ENCODE results near the gene DAZAP1. TPM values are rescaled to one million over a fixed set of nuclear protein-coding genes. Genes with fewer than 3 reads are reported as not detected.
A peak's percentile ranks its signal among the peaks of the same experiment; 100 is the strongest.

The DAZAP1 gene
- total RNA-seq, 2 donors from 2014 or later, result 32.6 to 47.5 TPM

GRCh38 chr19:1461862-1462261 is 54.5 kb downstream of the DAZAP1 start:
- no peak overlapping the region for H3K27ac ChIP-seq
- TF ChIP-seq CTCF (IDR thresholded peaks at IDR 0.05), result no peak
- H3K27me3 ChIP-seq, result peaks cover 6 to 12% of the 10 kb centered on the region in 2 donors
- H3K9me3 ChIP-seq, result no peaks in the 10 kb centered on the region
- peaks cover 0 to 20% of the 10 kb centered on the region in 2 donors for H3K4me1 ChIP-seq
- no peak overlapping the region for H3K4me3 ChIP-seq
- no peak for DNase-seq (ENCODE audit: low spot score)
- H3K36me3 ChIP-seq, result no peaks in the 10 kb centered on the region

GRCh38 chr19:1465191-1466016 is 58.0 kb downstream of the DAZAP1 start:
- TF ChIP-seq CTCF (IDR thresholded peaks at IDR 0.05), result peak in 1 of 2 donors; percentile 59
- Histone ChIP-seq H3K36me3 (no peaks in the 10 kb centered on the region), H3K27ac (no peak overlapping the region), H3K9me3 (no peaks in the 10 kb centered on the region), H3K27me3 (peaks cover 16 to 37% of the 10 kb centered on the region in 2 donors), H3K4me3 (peak overlapping the region in 1 of 2 donors; percentile 13), H3K4me1 (peaks cover 0 to 51% of the 10 kb centered on the region in 2 donors)
- no peak for DNase-seq (ENCODE audit: low spot score)

- no peaks in the 10 kb centered on the region for H3K9me3 ChIP-seq
- H3K27ac ChIP-seq, result no peak overlapping the region
- H3K36me3 ChIP-seq, result no peaks in the 10 kb centered on the region
- no peak overlapping the region for H3K4me3 ChIP-seq
- H3K4me1 ChIP-seq, result peaks cover 0 to 57% of the 10 kb centered on the region in 2 donors
- no peak for DNase-seq (ENCODE audit: low spot score)
- H3K27me3 ChIP-seq, result peaks cover 16 to 44% of the 10 kb centered on the region in 2 donors
- no peak for TF ChIP-seq CTCF (IDR thresholded peaks at IDR 0.05)
These were observed 58.7 kb downstream of the DAZAP1 start for GRCh38 chr19:1466018-1466460.

GRCh38 chr19:1466461-1467214 is 59.3 kb downstream of the DAZAP1 start:
- no peak for TF ChIP-seq CTCF (IDR thresholded peaks at IDR 0.05)
- H3K36me3 ChIP-seq, result no peaks in the 10 kb centered on the region
- peaks cover 0 to 63% of the 10 kb centered on the region in 2 donors for H3K4me1 ChIP-seq
- H3K27ac ChIP-seq, result no peak overlapping the region
- DNase-seq (ENCODE audit: low spot score), result no peak
- no peak overlapping the region for H3K4me3 ChIP-seq
- peaks cover 22 to 50% of the 10 kb centered on the region in 2 donors for H3K27me3 ChIP-seq
- H3K9me3 ChIP-seq, result no peaks in the 10 kb centered on the region

- TF ChIP-seq CTCF (IDR thresholded peaks at IDR 0.05), result no peak
- DNase-seq (ENCODE audit: low spot score), result no peak
- Histone ChIP-seq H3K9me3 (no peaks in the 10 kb centered on the region), H3K27me3 (peaks cover 27 to 55% of the 10 kb centered on the region in 2 donors), H3K27ac (no peak overlapping the region), H3K4me3 (peak overlapping the region in 1 of 2 donors; percentile 36), H3K4me1 (peaks cover 0 to 67% of the 10 kb centered on the region in 2 donors), H3K36me3 (no peaks in the 10 kb centered on the region)
These were observed 59.8 kb downstream of the DAZAP1 start for GRCh38 chr19:1467215-1467489.
